GM21825 (cell line): ENCODE results near the gene GULP1.

ENCODE experiments used
- ATAC-seq: cut with Tn5 transposase; IDR thresholded peaks from one replicate; pipeline ENCODE4 v1.9.1; 2021; ENCODE audit warnings: mild to moderate bottlenecking, moderate library complexity; ENCODE audit not compliant: unreplicated experiment

GULP1 gene

GRCh38 chr2:188629753-188630527, 338.3 kb downstream of the GULP1 start:
- no peak for ATAC-seq

GRCh38 chr2:188631037-188631809, 339.5 kb downstream of the GULP1 start:
- no peak for ATAC-seq

GRCh38 chr2:188634656-188635055, 343.0 kb downstream of the GULP1 start:
- ATAC-seq: no peak
